HG02588 (cell line): ENCODE results near the gene TTC28.

Experiments
- ATAC-seq: cut with Tn5 transposase; IDR thresholded peaks from one replicate; pipeline ENCODE4 v1.9.1; 2021; ENCODE audit warnings: mild to moderate bottlenecking, moderate library complexity; ENCODE audit not compliant: unreplicated experiment

Gene TTC28

GRCh38 chr22:28034145-28034759 lies 645.4 kb downstream of the TTC28 start:
- ATAC-seq, result no peak

GRCh38 chr22:28032861-28033260 lies 646.8 kb downstream of the TTC28 start:
- ATAC-seq, result no peak

- no peak for ATAC-seq
These were observed 648.2 kb downstream of the TTC28 start for GRCh38 chr22:28031383-28031922.

GRCh38 chr22:28030473-28030872 lies 649.2 kb downstream of the TTC28 start:
- no peak for ATAC-seq

GRCh38 chr22:28029956-28030355 lies 649.7 kb downstream of the TTC28 start:
- ATAC-seq, result no peak

GRCh38 chr22:28029201-28029948 lies 650.3 kb downstream of the TTC28 start:
- ATAC-seq, result no peak

GRCh38 chr22:28027453-28028448 lies 651.9 kb downstream of the TTC28 start:
- no peak for ATAC-seq

DNA sequence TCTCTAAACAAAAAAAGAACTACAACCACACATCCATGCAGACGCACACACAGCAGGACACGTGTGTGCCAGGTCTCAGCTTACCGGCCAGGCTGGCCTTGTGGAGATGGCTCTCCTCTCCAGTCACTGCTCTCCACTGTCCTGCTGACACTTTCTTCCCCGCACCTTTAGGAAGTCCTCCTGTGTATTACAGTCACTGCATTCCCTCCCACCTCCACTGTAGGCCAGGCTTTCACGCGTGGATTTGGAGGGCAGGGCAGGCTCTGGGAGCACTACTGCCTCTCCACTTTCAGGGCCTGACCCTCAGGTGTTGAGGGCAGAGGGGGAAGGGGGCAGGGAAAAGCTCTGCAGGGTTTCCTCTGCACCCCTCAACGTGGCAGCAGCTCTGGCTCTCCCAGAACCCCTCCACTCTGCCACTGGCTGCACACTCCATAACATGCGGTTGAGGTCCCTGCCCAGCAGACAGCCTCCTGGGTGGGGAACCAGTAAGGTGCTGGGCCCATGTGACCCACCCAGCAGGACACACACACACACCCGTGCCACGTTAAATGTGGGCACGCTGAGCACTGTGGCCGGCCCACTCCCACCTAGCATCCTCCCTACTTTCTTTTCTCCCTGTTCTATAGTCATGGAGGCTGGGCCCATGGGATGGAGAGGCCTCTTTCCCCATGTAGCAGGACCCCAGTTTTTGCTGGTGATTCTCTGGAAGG lies 653.6 kb downstream of the TTC28 start:
- ATAC-seq, result no peak

DNA sequence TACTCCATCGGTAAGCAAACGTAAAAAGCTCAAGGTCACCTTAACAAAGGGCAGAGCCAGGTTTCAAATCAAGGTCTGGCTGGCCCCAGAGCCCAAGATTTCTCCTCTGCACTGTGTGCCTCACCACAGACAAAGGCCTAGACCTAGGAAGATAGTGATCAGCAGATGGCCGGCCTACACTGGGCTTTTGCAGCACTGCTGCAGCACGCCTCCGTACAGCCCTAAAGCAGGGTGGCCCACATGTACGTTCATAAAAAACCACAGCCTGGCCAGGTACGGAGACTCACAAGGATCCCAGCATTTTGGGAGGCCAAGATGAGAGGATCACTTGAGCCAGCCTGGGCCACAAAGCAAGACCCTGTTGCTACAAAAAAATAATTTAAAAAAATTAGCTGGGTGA lies 654.3 kb downstream of the TTC28 start:
- ATAC-seq, result no peak

DNA sequence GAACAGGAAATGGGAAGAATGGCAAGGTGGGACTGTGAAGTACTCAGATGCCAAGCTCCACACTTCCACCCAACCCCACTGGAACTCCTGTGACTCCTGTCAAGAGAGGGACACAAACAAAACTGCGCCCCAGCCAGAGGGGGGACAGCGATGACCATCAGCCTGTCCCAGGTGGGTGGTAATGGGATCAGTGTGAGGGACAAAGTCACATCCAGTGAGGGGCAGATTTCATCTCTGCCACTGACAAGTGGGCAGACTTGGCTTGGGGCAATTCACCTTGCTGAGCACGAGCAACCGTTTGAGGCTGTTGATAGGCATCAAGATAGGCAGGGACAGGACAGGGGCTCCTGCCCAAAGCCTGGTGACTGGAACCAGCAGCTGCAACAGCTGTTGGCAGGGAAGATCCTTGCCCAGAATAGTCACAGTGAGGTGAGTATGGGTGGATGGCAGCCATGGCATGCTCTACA lies 655.2 kb downstream of the TTC28 start:
- no peak for ATAC-seq

GRCh38 chr22:28023774-28024173 lies 655.9 kb downstream of the TTC28 start:
- no peak for ATAC-seq

GRCh38 chr22:28023036-28023435 lies 656.6 kb downstream of the TTC28 start:
- ATAC-seq, result no peak

- ATAC-seq, result no peak
These were observed 657.5 kb downstream of the TTC28 start for GRCh38 chr22:28021998-28022660.

- no peak for ATAC-seq
These were observed 658.3 kb downstream of the TTC28 start for GRCh38 chr22:28021116-28021997.

GRCh38 chr22:28019881-28020861 lies 659.5 kb downstream of the TTC28 start:
- no peak for ATAC-seq

DNA sequence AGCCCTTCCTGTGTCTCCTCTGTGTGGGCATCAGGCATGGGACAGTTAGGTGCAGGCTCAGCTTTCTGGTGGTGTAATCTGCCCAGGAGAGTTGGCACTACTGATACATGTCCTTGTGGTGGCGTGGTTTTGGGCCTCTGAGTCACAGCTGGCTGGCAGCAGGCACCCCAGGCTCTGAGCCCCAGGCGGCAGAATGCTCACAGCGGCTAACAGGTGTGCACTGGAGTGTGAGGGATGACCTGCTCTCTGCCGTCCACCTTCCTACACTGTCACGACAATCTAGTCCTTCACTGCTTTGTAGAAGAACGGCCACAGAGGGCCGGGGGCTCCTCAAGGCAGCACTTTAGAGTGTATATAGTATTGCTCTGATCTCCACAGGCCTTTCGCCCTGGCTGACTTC lies 660.3 kb downstream of the TTC28 start:
- no peak for ATAC-seq

GRCh38 chr22:28018461-28018927 lies 661.1 kb downstream of the TTC28 start:
- ATAC-seq, result no peak

- ATAC-seq, result no peak
These were observed 661.8 kb downstream of the TTC28 start for GRCh38 chr22:28017859-28018258.
